A549 (cell line): Measurements from ENCODE around the gene RNF123.

Experiments used
- CTCF ChIP-seq: fragments of >200 bp; sonication (Bioruptor Twin); formaldehyde crosslinking; IDR thresholded peaks from 3 replicates; pipeline ENCODE4 v1.5.1; 2016
- ELK1 ChIP-seq: fragments of 150-350 bp; IDR thresholded peaks from 2 replicates; pipeline ENCODE4 v1.6.1; 2014; ENCODE audit warnings: low read depth, mild to moderate bottlenecking, low read length
- HDAC2 ChIP-seq: fragments of 200-600 bp; sonication (generic); IDR thresholded peaks from 2 replicates; pipeline ENCODE4 v1.6.1; 2016
- MAZ ChIP-seq: fragments of 150-350 bp; IDR thresholded peaks from 2 replicates; pipeline ENCODE4 v1.6.1; 2014; ENCODE audit warnings: antibody characterized with exemption, low read depth, low read length, borderline replicate concordance
- POLR2A ChIP-seq: IDR thresholded peaks from 2 replicates; pipeline ENCODE4 v1.6.1; 2012; ENCODE audit warnings: mild to moderate bottlenecking, low read length
- POLR2AphosphoS2 ChIP-seq: conservative IDR thresholded peaks from 2 replicates; pipeline ENCODE4 v1.6.1; 2012; ENCODE audit warnings: low read length, improper control_type of control experiment, inconsistent platforms
- REST ChIP-seq: fragments of 200-600 bp; sonication (generic); IDR thresholded peaks from 2 replicates; pipeline ENCODE4 v1.6.1; 2016; ENCODE audit warnings: antibody characterized with exemption, mild to moderate bottlenecking, moderate library complexity
- RFX5 ChIP-seq: fragments of 450-650 bp; IDR thresholded peaks from 2 replicates; pipeline ENCODE4 v1.7.1; 2014; ENCODE audit warnings: antibody characterized with exemption, mild to moderate bottlenecking, moderate library complexity
- USF2 ChIP-seq: fragments of 450-650 bp; IDR thresholded peaks from 2 replicates; pipeline ENCODE4 v1.6.1; 2014; ENCODE audit warnings: antibody characterized with exemption

GRCh38 chr3:49700453-49701128, 11.2 kb downstream of the RNF123 start:
- TF ChIP-seq REST = no peak
- no peak for TF ChIP-seq POLR2AphosphoS2
- TF ChIP-seq USF2 = no peak
- TF ChIP-seq HDAC2 = no peak
- TF ChIP-seq MAZ = no peak
- TF ChIP-seq POLR2A = no peak
- no peak for TF ChIP-seq CTCF
- TF ChIP-seq ELK1 = no peak
- no peak for TF ChIP-seq RFX5
